H1 (cell line): ENCODE measurements around the gene NAA25. TPM values are rescaled to one million over a fixed set of nuclear protein-coding genes. Genes with fewer than 3 reads are reported as not detected.

Source experiments
- CTCF ChIA-PET: fragments of 300-600 bp; sonication (Branson Sonifier 250); formaldehyde crosslinking; loops from one replicate; lab custom pipeline; 2021; ENCODE audit not compliant: partially characterized antibody; lab: Charles Lee
- POLR2A ChIA-PET: fragments of 300-600 bp; sonication (Branson Sonifier 250); formaldehyde crosslinking; loops from one replicate; lab custom pipeline; 2021; ENCODE audit warnings: inconsistent platforms; ENCODE audit not compliant: partially characterized antibody; lab: Charles Lee
- DNase-seq, 2 experiments: peaks; one replicate each; pipeline versions ENCODE4 v3.0.0 to v3.0.0-alpha.2; 2010 to 2022; ENCODE audit warnings: low spot score in 2 of 2, low read depth in 1 of 2, mixed read lengths in 1 of 2
- FAIRE-seq: peaks from 2 replicates; lab custom pipeline; 2011; peaks lifted over from hg19 to GRCh38; lab: Jason Lieb, UNC
- H2AFZ ChIP-seq: 2 replicates; pipeline ENCODE4 v1.8.1; 2012; ENCODE audit warnings: low read length, inconsistent platforms
- H2AK5ac ChIP-seq: 2 replicates; pipeline ENCODE4 v1.6.1; 2013; ENCODE audit warnings: low read depth, low read length
- H2BK120ac ChIP-seq: replicated peaks from 2 replicates; pipeline ENCODE3; 2013; ENCODE audit warnings: low read depth, low read length, inconsistent platforms
- H2BK12ac ChIP-seq: 2 replicates; pipeline ENCODE4 v1.6.1; 2013; ENCODE audit warnings: low read depth, low read length
- H2BK15ac ChIP-seq: 2 replicates; pipeline ENCODE4 v1.6.1; 2013; ENCODE audit warnings: low read length
- H2BK20ac ChIP-seq: 2 replicates; pipeline ENCODE4 v1.6.1; 2013; ENCODE audit warnings: low read length
- H2BK5ac ChIP-seq: 2 replicates; pipeline ENCODE4 v1.6.1; 2013; ENCODE audit warnings: low read depth, low read length
- H3K14ac ChIP-seq: 2 replicates; pipeline ENCODE4 v1.6.1; 2013; ENCODE audit warnings: inconsistent platforms; ENCODE audit not compliant: insufficient read length
- H3K18ac ChIP-seq: 2 replicates; pipeline ENCODE4 v1.6.1; 2013; ENCODE audit warnings: low read length; ENCODE audit errors: extremely low read depth
- H3K23ac ChIP-seq: 2 replicates; pipeline ENCODE4 v1.6.1; 2013; ENCODE audit warnings: inconsistent platforms; ENCODE audit not compliant: insufficient read length
- H3K23me2 ChIP-seq: 2 replicates; pipeline ENCODE4 v1.6.1; 2013; ENCODE audit warnings: low read depth, low read length
- H3K27ac ChIP-seq: 2 replicates; pipeline ENCODE4 v1.6.1; 2011; ENCODE audit warnings: low read depth, low read length, inconsistent platforms
- H3K27me3 ChIP-seq, 4 experiments: replicated peaks in 1 of 4; 1 replicate in 1 of 4; 2 replicates in 3 of 4; pipeline versions ENCODE4 v1.6.1 to v1.8.1; 2011 to 2013; ENCODE audit warnings: low read length in 3 of 4, mild to moderate bottlenecking in 3 of 4, inconsistent platforms in 2 of 4, mixed read lengths in 2 of 4, moderate library complexity in 1 of 4; ENCODE audit not compliant: control insufficient read depth in 3 of 4, insufficient read depth in 3 of 4; ENCODE audit errors: extremely low read depth in 1 of 4
- H3K36me3 ChIP-seq, 4 experiments: 2 replicates each; pipeline versions ENCODE4 v1.6.1 to v1.8.1; 2011 to 2013; ENCODE audit warnings: mild to moderate bottlenecking in 4 of 4, low read length in 3 of 4, moderate library complexity in 2 of 4, control low read depth in 1 of 4, inconsistent platforms in 1 of 4; ENCODE audit not compliant: insufficient read depth in 4 of 4, control insufficient read depth in 2 of 4
- H3K4ac ChIP-seq: replicated peaks from 2 replicates; pipeline ENCODE3; 2013; ENCODE audit warnings: low read length, low read depth, mixed read lengths, inconsistent platforms; ENCODE audit not compliant: insufficient read length
- H3K4me1 ChIP-seq, 4 experiments: replicated peaks in 1 of 4; 1 replicate in 1 of 4; 2 replicates in 3 of 4; pipeline versions ENCODE4 v1.6.1 to v1.8.1; 2011 to 2013; ENCODE audit warnings: low read length in 3 of 4, inconsistent platforms in 2 of 4, mixed read lengths in 1 of 4; ENCODE audit not compliant: insufficient read depth in 4 of 4, control insufficient read depth in 3 of 4
- H3K4me2 ChIP-seq, 2 experiments: 2 replicates each; pipeline versions ENCODE4 v1.6.1 to v1.8.1; 2011 to 2013; ENCODE audit warnings: low read depth in 2 of 2, low read length in 2 of 2, control low read depth in 1 of 2, inconsistent platforms in 1 of 2, mild to moderate bottlenecking in 1 of 2; ENCODE audit not compliant: insufficient read depth in 1 of 2
- H3K4me3 ChIP-seq, 4 experiments: fragments of 200-600, 300-600 bp in 1 of 4; sonication (generic), shearing (Covaris generic), sonication (Bioruptor Twin) in 1 of 4; 2 replicates each; pipeline versions ENCODE4 v1.5.1 to v1.8.1; 2011 to 2016; ENCODE audit warnings: low read length in 4 of 4, low read depth in 3 of 4, control low read depth in 2 of 4, inconsistent platforms in 2 of 4, mild to moderate bottlenecking in 2 of 4, mixed read lengths in 1 of 4, moderate library complexity in 1 of 4; ENCODE audit not compliant: insufficient read depth in 2 of 4; ENCODE audit errors: extremely low read depth in 1 of 4
- H3K56ac ChIP-seq: replicated peaks from 2 replicates; pipeline ENCODE3; 2013; ENCODE audit warnings: low read depth, mild to moderate bottlenecking, mixed read lengths, low read length, inconsistent platforms; ENCODE audit not compliant: insufficient read length
- H3K79me1 ChIP-seq: 2 replicates; pipeline ENCODE4 v1.6.1; 2013; ENCODE audit warnings: low read depth, low read length, control low read depth
- H3K79me2 ChIP-seq, 2 experiments: 2 replicates each; pipeline versions ENCODE4 v1.6.1 to v1.8.1; 2012 to 2013; ENCODE audit warnings: low read length in 2 of 2, mild to moderate bottlenecking in 2 of 2, inconsistent platforms in 1 of 2; ENCODE audit not compliant: insufficient read depth in 2 of 2, control insufficient read depth in 1 of 2
- H3K9ac ChIP-seq, 4 experiments: replicated peaks in 1 of 4; 1 replicate in 1 of 4; 2 replicates in 3 of 4; pipeline versions ENCODE4 v1.6.1 to v1.8.1; 2011 to 2013; ENCODE audit warnings: low read depth in 3 of 4, low read length in 3 of 4, control low read depth in 2 of 4, mild to moderate bottlenecking in 2 of 4, moderate library complexity in 2 of 4, inconsistent platforms in 1 of 4; ENCODE audit errors: extremely low read depth in 1 of 4
- H3K9me3 ChIP-seq, 2 experiments: 2 replicates each; pipeline versions ENCODE4 v1.6.1 to v1.8.1; 2012 to 2013; ENCODE audit warnings: mild to moderate bottlenecking in 2 of 2, moderate library complexity in 2 of 2, control low read depth in 1 of 2, inconsistent platforms in 1 of 2, low read depth in 1 of 2, low read length in 1 of 2, mixed read lengths in 1 of 2; ENCODE audit not compliant: insufficient read depth in 2 of 2
- H4K20me1 ChIP-seq, 2 experiments: replicated peaks in 1 of 2; 2 replicates each; pipeline versions ENCODE3 to v1.8.1; 2011 to 2013; ENCODE audit warnings: inconsistent platforms in 2 of 2, low read length in 2 of 2, mild to moderate bottlenecking in 1 of 2; ENCODE audit not compliant: insufficient read depth in 2 of 2, control insufficient read depth in 1 of 2
- H4K5ac ChIP-seq: 2 replicates; pipeline ENCODE4 v1.6.1; 2013; ENCODE audit warnings: low read length, low read depth, mixed read lengths, inconsistent platforms; ENCODE audit not compliant: insufficient read length
- H4K8ac ChIP-seq: 2 replicates; pipeline ENCODE4 v1.8.0; 2013; ENCODE audit warnings: mild to moderate bottlenecking, moderate library complexity, low read length, inconsistent platforms; ENCODE audit not compliant: insufficient read depth; ENCODE audit errors: extremely low read depth
- H4K91ac ChIP-seq: replicated peaks from 2 replicates; pipeline ENCODE3; 2013; ENCODE audit warnings: low read length, mixed read lengths, inconsistent platforms; ENCODE audit not compliant: insufficient read length
- BCL11A ChIP-seq, 2 experiments: IDR thresholded peaks; one replicate each; pipeline ENCODE4 v1.6.1; 2011; ENCODE audit warnings: low read depth in 2 of 2, low read length in 2 of 2, mild to moderate bottlenecking in 2 of 2
- BRCA1 ChIP-seq: IDR thresholded peaks from 2 replicates; pipeline ENCODE4 v1.6.1; 2012; ENCODE audit warnings: low read depth, low read length, improper control_type of control experiment
- CBX5 ChIP-seq: fragments of 300-800, 300-1000 bp; sonication (generic); IDR thresholded peaks from 2 replicates; pipeline ENCODE4 v1.7.1; 2016; ENCODE audit warnings: antibody characterized with exemption, low read length, low read depth
- CREB1 ChIP-seq: IDR thresholded peaks from 2 replicates; pipeline ENCODE4 v1.6.1; 2012; ENCODE audit warnings: inconsistent platforms
- EP300 ChIP-seq, 2 experiments: IDR thresholded peaks; 1 replicate in 1 of 2; 2 replicates in 1 of 2; pipeline ENCODE4 v1.6.1; 2011 to 2012; ENCODE audit warnings: low read depth in 2 of 2, low read length in 2 of 2, mild to moderate bottlenecking in 2 of 2, borderline replicate concordance in 1 of 2, inconsistent platforms in 1 of 2, moderate library complexity in 1 of 2
- GTF2F1 ChIP-seq: IDR thresholded peaks from 2 replicates; pipeline ENCODE4 v1.6.1; 2012; ENCODE audit warnings: low read depth, low read length, improper control_type of control experiment, borderline replicate concordance
- KDM4A ChIP-seq: IDR thresholded peaks from one replicate; pipeline ENCODE4 v1.7.1; 2012; ENCODE audit warnings: low read depth, mild to moderate bottlenecking, moderate library complexity, low read length, inconsistent platforms; ENCODE audit not compliant: severe bottlenecking
- PHF8 ChIP-seq: fragments of 200-600 bp; sonication (generic); conservative IDR thresholded peaks from 2 replicates; pipeline ENCODE4 v1.7.1; 2012; ENCODE audit warnings: low read depth, mild to moderate bottlenecking, inconsistent platforms, low read length, moderate library complexity
- POLR2AphosphoS5 ChIP-seq: IDR thresholded peaks from 2 replicates; pipeline ENCODE4 v1.6.1; 2011; ENCODE audit warnings: low read depth, low read length
- POU5F1 ChIP-seq: IDR thresholded peaks from 2 replicates; pipeline ENCODE4 v1.6.1; 2011; ENCODE audit warnings: low read depth, mild to moderate bottlenecking, low read length, moderate library complexity
- RAD21 ChIP-seq, 2 experiments: IDR thresholded peaks in 1 of 2; conservative IDR thresholded peaks in 1 of 2; 2 replicates each; pipeline ENCODE4 v1.6.1; 2011; ENCODE audit warnings: low read depth in 2 of 2, low read length in 2 of 2, improper control_type of control experiment in 1 of 2, inconsistent platforms in 1 of 2, mild to moderate bottlenecking in 1 of 2, moderate library complexity in 1 of 2
- SP4 ChIP-seq: IDR thresholded peaks from 2 replicates; pipeline ENCODE4 v1.6.1; 2012; ENCODE audit warnings: low read length, inconsistent platforms
- polyA plus RNA-seq, 7 experiments: library from polyadenylated mRNA; depleted of rRNA in 3 of 7; stranded (reverse) in 5 of 7; unstranded in 2 of 7; fragments of >200 nt in 5 of 7; fragments of 200-250 nt in 2 of 7; gene quantifications; 1 replicate in 5 of 7; 2 replicates in 1 of 7; 4 replicates in 1 of 7; pipeline versions ENCODE4 v1.2.1 to v1.2.3, GENCODE V29; 2011 to 2013; ENCODE audit warnings: missing spikeins in 2 of 7, mixed read lengths in 2 of 7
- total RNA-seq: library from RNA; stranded (reverse); fragmentation: NEBNext Ultra II Directional; extraction: Animal tissue kit (Norgen Biotek cat#: 25700); gene quantifications from 2 replicates; pipeline ENCODE4 v1.2.1, GENCODE V29; 2021

NAA25 gene
- total and polyA plus RNA-seq, 2 of the 8 experiments (the other 6 are each of a cell fraction or from before 2014, with no cell fraction given) = 10.8 to 60.3 TPM

- H2BK5ac ChIP-seq = no peak overlapping the region
- no peak for FAIRE-seq
- H3K27ac ChIP-seq = no peak overlapping the region
- no peaks in the 10 kb centered on the region for H3K4me1 ChIP-seq
- H2BK20ac ChIP-seq = no peak overlapping the region
- no peaks in the 10 kb centered on the region for H4K20me1 ChIP-seq
- H3K23me2 ChIP-seq = no peaks in the 10 kb centered on the region
- no peak overlapping the region for H3K56ac ChIP-seq
- H4K5ac ChIP-seq = no peak overlapping the region
- no peaks in the 10 kb centered on the region for H3K27me3 ChIP-seq
- H3K79me2 ChIP-seq = no peaks in the 10 kb centered on the region
- no peak overlapping the region for H2BK120ac ChIP-seq
- H3K9me3 ChIP-seq = no peaks in the 10 kb centered on the region
- no peak overlapping the region for H3K9ac ChIP-seq
- no peak overlapping the region for H3K4ac ChIP-seq
- H3K36me3 ChIP-seq = no peaks in the 10 kb centered on the region
- H2BK12ac ChIP-seq = no peak overlapping the region
- CTCF ChIA-PET = no interaction called here
- H4K91ac ChIP-seq = no peak overlapping the region
- H3K79me1 ChIP-seq = no peaks in the 10 kb centered on the region
- H4K8ac ChIP-seq = no peak overlapping the region
- POLR2A ChIA-PET = no interaction called here
- no peak overlapping the region for H2BK15ac ChIP-seq
- no peak overlapping the region for H2AFZ ChIP-seq
- TF ChIP-seq RAD21 (IDR thresholded peaks at IDR 0.05 in 1 of 2, conservative IDR thresholded peaks at IDR 0.05 in 1 of 2; ENCODE audit: low read depth in 2 of 2, low read length in 2 of 2) = no peak
- TF ChIP-seq CREB1 = no peak
- TF ChIP-seq BRCA1 = no peak
- no peak for TF ChIP-seq EP300 (IDR thresholded peaks at IDR 0.05; ENCODE audit: borderline replicate concordance in 1 of 2, low read depth in 2 of 2, low read length in 2 of 2)
- TF ChIP-seq POU5F1 = no peak
- no peak for TF ChIP-seq POLR2AphosphoS5
- no peak for TF ChIP-seq BCL11A (IDR thresholded peaks at IDR 0.05; ENCODE audit: low read depth in 2 of 2, low read length in 2 of 2)
- TF ChIP-seq SP4 = no peak
- no peak for TF ChIP-seq GTF2F1
- TF ChIP-seq PHF8 = no peak
- TF ChIP-seq CBX5 = no peak
- TF ChIP-seq KDM4A = no peak
- no peak overlapping the region for H3K4me2 ChIP-seq
- H2AK5ac ChIP-seq = no peak overlapping the region
- H3K14ac ChIP-seq = no peak overlapping the region
- H3K23ac ChIP-seq = no peak overlapping the region
- no peak overlapping the region for H3K18ac ChIP-seq
- no peak for DNase-seq
- no peak overlapping the region for H3K4me3 ChIP-seq
Measured at GRCh38 chr12:111978545-111978944, 130.0 kb downstream of the NAA25 start.
